Left ventricle myocardium inferior (tissue), 1 donor: ENCODE data around the gene RPEL1. TPM values are rescaled to one million over a fixed set of nuclear protein-coding genes. Genes with fewer than 3 reads are reported as not detected.
A peak's percentile ranks its signal among the peaks of the same experiment; 100 is the strongest.

Source experiments
- DNase-seq: peaks from one replicate; pipeline ENCODE4 v3.0.0-alpha.2; 2020
- H3K27ac ChIP-seq: fragments of 200-600 bp; replicated peaks from 2 replicates; pipeline ENCODE4 v1.8.0; 2021
- H3K27me3 ChIP-seq: fragments of 200-600 bp; 2 replicates; pipeline ENCODE4 v1.8.0; 2021; ENCODE audit warnings: low read depth
- H3K36me3 ChIP-seq: fragments of 200-600 bp; 2 replicates; pipeline ENCODE4 v1.8.0; 2021
- H3K4me1 ChIP-seq: fragments of 200-600 bp; 2 replicates; pipeline ENCODE4 v1.8.0; 2021
- H3K4me3 ChIP-seq: fragments of 200-600 bp; 2 replicates; pipeline ENCODE4 v1.8.0; 2021; ENCODE audit warnings: mild to moderate bottlenecking, moderate library complexity
- H3K9me3 ChIP-seq: fragments of 200-600 bp; replicated peaks from 2 replicates; pipeline ENCODE4 v1.8.0; 2021
- CTCF ChIP-seq: fragments of 200-600 bp; IDR thresholded peaks from 2 replicates; pipeline ENCODE4 v1.8.0; 2021; ENCODE audit warnings: antibody characterized with exemption, mild to moderate bottlenecking, borderline replicate concordance
- intact Hi-C: fragments of 100-400 bp; cut with micrococcal nuclease; formaldehyde crosslinking; loops from one replicate; pipeline ENCODE4 v1.11.0; 2022
- total RNA-seq: library from RNA; stranded (reverse); fragmentation: NEBNext Ultra II Directional; extraction: Animal tissue kit (Norgen Biotek cat#: 25700); gene quantifications from one replicate; pipeline ENCODE4 v1.2.1, GENCODE V29; 2021
- donor health status: DM: no; HTN: yes; CAD: no; lungs with severe emphysema.

The RPEL1 gene
- total RNA-seq, 1 donor from 2014 or later = not detected

- H3K36me3 ChIP-seq = no peaks in the 10 kb centered on the region
These were observed 4.2 kb upstream of the RPEL1 start for GRCh38 chr10:103241262-103242011.

GRCh38 chr10:103244666-103245271 lies 918 bp upstream of the RPEL1 start:
- Histone ChIP-seq H3K4me3 (no peak overlapping the region), H3K27me3 (no peaks in the 10 kb centered on the region), H3K9me3 (no peaks in the 10 kb centered on the region), H3K36me3 (no peaks in the 10 kb centered on the region), H3K4me1 (peaks cover 8% of the 10 kb centered on the region), H3K27ac (no peak overlapping the region)
- DNase-seq = peak; percentile 60
- TF ChIP-seq CTCF = peak; percentile 90
- intact Hi-C loops = loop anchor here (5.0 kb wide), 2 partner anchors 132 to 322 kb away; no protein-coding TSS in a partner anchor

More at GRCh38 chr10:103241262-103242011, 4.2 kb upstream of the RPEL1 start:
- Histone ChIP-seq H3K4me3 (no peak overlapping the region), H3K27me3 (no peaks in the 10 kb centered on the region), H3K27ac (peak overlapping the region; percentile 30), H3K9me3 (no peaks in the 10 kb centered on the region), H3K4me1 (peaks cover 8% of the 10 kb centered on the region)
- no peak for TF ChIP-seq CTCF
- DNase-seq = no peak
- intact Hi-C loops = loop anchor here (5.0 kb wide), 2 partner anchors 129 to 319 kb away; no protein-coding TSS in a partner anchor

- no peaks in the 10 kb centered on the region for H3K27me3 ChIP-seq
- H3K9me3 ChIP-seq = no peaks in the 10 kb centered on the region
- TF ChIP-seq CTCF = no peak
- H3K4me1 ChIP-seq = peaks cover 5% of the 10 kb centered on the region
- H3K4me3 ChIP-seq = no peak overlapping the region
- no peaks in the 10 kb centered on the region for H3K36me3 ChIP-seq
- intact Hi-C loops = no loop called here
- H3K27ac ChIP-seq = no peak overlapping the region
- no peak for DNase-seq
These were observed 637 bp downstream of the RPEL1 start for GRCh38 chr10:103246324-103246723.

GRCh38 chr10:103254113-103254512 lies 8.4 kb downstream of the RPEL1 start:
- Histone ChIP-seq H3K27ac (no peak overlapping the region), H3K36me3 (no peaks in the 10 kb centered on the region), H3K4me3 (no peak overlapping the region), H3K27me3 (no peaks in the 10 kb centered on the region), H3K4me1 (no peaks in the 10 kb centered on the region), H3K9me3 (no peaks in the 10 kb centered on the region)
- intact Hi-C loops = no loop called here
- no peak for TF ChIP-seq CTCF
- DNase-seq = no peak

GRCh38 chr10:103254538-103255325 lies 9.0 kb downstream of the RPEL1 start:
- intact Hi-C loops = no loop called here
- Histone ChIP-seq H3K27ac (no peak overlapping the region), H3K27me3 (no peaks in the 10 kb centered on the region), H3K4me1 (no peaks in the 10 kb centered on the region), H3K9me3 (no peaks in the 10 kb centered on the region), H3K4me3 (no peak overlapping the region), H3K36me3 (no peaks in the 10 kb centered on the region)
- DNase-seq = no peak
- no peak for TF ChIP-seq CTCF
